Measurements from ENCODE around the gene PRKN. TPM values are rescaled to one million over a fixed set of nuclear protein-coding genes. Genes with fewer than 3 reads are reported as not detected.

Gene PRKN
- total RNA-seq, 1 experiment from 2014 or later, result 2.0 TPM

- Mint-ChIP-seq H3K27me3 (ENCODE audit: low read depth) (no peaks in the 10 kb centered on the region), H3K9me3 (no peaks in the 10 kb centered on the region), H3K27ac (no peak overlapping the region; a peak in 1 of 7 replicates), H3K4me3 (no peak overlapping the region), H3K36me3 (ENCODE audit: insufficient read depth in 1 of 3, low read depth in 3 of 3) (no peaks in the 10 kb centered on the region), H3K4me1 (peaks cover 14 to 21% of the 10 kb centered on the region in 2 experiments)
- Histone ChIP-seq H4K5ac (ENCODE audit: insufficient read length, low read depth, low read length) (no peak overlapping the region), H2BK20ac (ENCODE audit: low read depth, low read length, poor library complexity, severe bottlenecking) (no peak overlapping the region), H2BK15ac (ENCODE audit: low read depth, low read length) (no peak overlapping the region), H3K27ac (ENCODE audit: insufficient read length, low read depth, low read length) (no peak overlapping the region), H2BK120ac (ENCODE audit: low read depth, low read length, poor library complexity, severe bottlenecking) (no peak overlapping the region), H3K4ac (ENCODE audit: low read depth, low read length) (no peak overlapping the region), H2AFZ (ENCODE audit: low read length) (no peak overlapping the region), H3K79me2 (ENCODE audit: insufficient read depth, low read length) (no peaks in the 10 kb centered on the region), H4K20me1 (ENCODE audit: control insufficient read depth, insufficient read depth, insufficient read length) (no peaks in the 10 kb centered on the region), H3K14ac (ENCODE audit: insufficient read depth, low read length) (no peak overlapping the region), H3K4me2 (ENCODE audit: insufficient read depth, insufficient read length, low read length) (no peak overlapping the region), H3K9ac (ENCODE audit: extremely low read depth, insufficient read length, low read length) (no peak overlapping the region), H3K23me2 (ENCODE audit: insufficient read length, low read depth, low read length, poor library complexity, severe bottlenecking) (no peaks in the 10 kb centered on the region), H2BK5ac (ENCODE audit: insufficient read length, low read length) (no peak overlapping the region), H3K18ac (ENCODE audit: insufficient read length, low read depth, low read length) (no peak overlapping the region), H2BK12ac (ENCODE audit: insufficient read length, low read depth, low read length) (no peak overlapping the region), H3T11ph (ENCODE audit: low read length) (no peak overlapping the region), H4K91ac (ENCODE audit: insufficient read length, low read depth, low read length) (no peak overlapping the region), H3K23ac (ENCODE audit: insufficient read length, low read depth, low read length) (no peak overlapping the region), H3K4me1 (ENCODE audit: insufficient read depth, low read length) (peaks cover 3% of the 10 kb centered on the region; the same call in 1 of the 2 replicates), H3K56ac (ENCODE audit: insufficient read length, low read depth, low read length) (no peak overlapping the region), H3K9me3 (ENCODE audit: control insufficient read depth, low read depth, low read length) (no peaks in the 10 kb centered on the region), H3K79me1 (ENCODE audit: insufficient read depth, low read depth, low read length, poor library complexity, severe bottlenecking) (no peaks in the 10 kb centered on the region), H2AK5ac (ENCODE audit: insufficient read length, low read length) (no peak overlapping the region), H4K8ac (replicated peaks; ENCODE audit: insufficient read length, low read depth, low read length) (no peak overlapping the region), H3K27me3 (ENCODE audit: insufficient read depth, low read length) (no peaks in the 10 kb centered on the region)
- no CpG with 5 or more reads among the region's 4 CpGs for WGBS (ENCODE audit: extremely low coverage, insufficient read length, low lambda C conversion rate)
- DNase-seq, result no peak
- no peak for TF ChIP-seq CTCF (conservative IDR thresholded peaks at IDR 0.05)
Observed at GRCh38 chr6:162541019-162541601, 186.5 kb downstream of the PRKN start.
